OCI-LY3 (cell line): Measurements from ENCODE around the gene PIGC.

Source experiments
- CTCF ChIP-seq: fragments of 200-600, 300-600 bp; sonication (generic); IDR thresholded peaks from 2 replicates; pipeline ENCODE4 v1.5.1; 2014; ENCODE audit warnings: antibody characterized with exemption, low read length, low read depth
- EZH2phosphoT487 ChIP-seq: fragments of 200-600 bp; shearing (Covaris generic); IDR thresholded peaks from 2 replicates; pipeline ENCODE4 v1.6.1; 2018; ENCODE audit warnings: antibody characterized with exemption, mixed run types, low read depth

DNA sequence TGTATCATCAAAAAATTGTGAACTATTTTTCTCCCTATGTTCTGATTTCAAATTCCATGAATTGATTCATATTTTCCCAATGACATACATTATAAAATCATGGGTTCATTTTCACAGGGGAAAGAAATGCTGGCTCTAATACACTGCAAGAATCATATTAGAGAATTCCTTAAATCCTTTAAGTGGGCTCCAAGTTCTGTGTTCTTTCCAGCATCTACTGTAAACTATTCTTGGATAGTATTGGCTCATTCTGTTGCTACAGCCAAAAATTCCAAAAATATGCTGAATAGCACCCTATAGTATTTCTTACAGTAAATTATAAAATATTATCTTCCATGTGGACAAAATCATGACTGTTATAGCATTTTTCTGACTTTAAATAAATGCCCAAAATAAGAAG, 42.4 kb downstream of the PIGC start:
- TF ChIP-seq CTCF (no peak), EZH2phosphoT487 (no peak)
